Body of pancreas (tissue), 4 donors: Measurements from ENCODE around the gene SLC7A7. TPM values are rescaled to one million over a fixed set of nuclear protein-coding genes. Genes with fewer than 3 reads are reported as not detected.
"Not testable (repeated sequence)": the region's sequence is repeated elsewhere in the genome, so short reads cannot be mapped to it uniquely, and the experiment has no call there.

Experiments used
- ATAC-seq: fragments of 150-250 bp; one replicate; pipeline ENCODE4 v1.9.1; 2016
- DNase-seq, 4 donors: peaks; one replicate each; pipeline ENCODE4 v3.0.0-alpha.2; 2019
- H3K27ac ChIP-seq, 4 donors: fragments of 200-600 bp; sonication (generic); 1 replicate in 3 of 4; 2 replicates in 1 of 4; pipeline versions ENCODE4 v1.5.1 to v1.6.1; 2016 to 2019; ENCODE audit warnings: mild to moderate bottlenecking in 1 of 4, mixed read lengths in 1 of 4, moderate library complexity in 1 of 4
- H3K27me3 ChIP-seq, 2 donors: fragments of 200-600 bp; sonication (generic); one replicate each; pipeline ENCODE4 v1.6.0; 2016; ENCODE audit warnings: mild to moderate bottlenecking in 1 of 2
- H3K36me3 ChIP-seq, 2 donors: fragments of 200-600 bp; sonication (generic); replicated peaks in 1 of 2; 2 replicates each; pipeline ENCODE4 v1.5.1; 2016; ENCODE audit warnings: low read depth in 2 of 2; ENCODE audit not compliant: insufficient read depth in 1 of 2
- H3K4me1 ChIP-seq: fragments of 200-600 bp; sonication (generic); one replicate; pipeline ENCODE4 v1.6.0; 2016
- H3K4me3 ChIP-seq, 2 donors: fragments of 200-600 bp; sonication (generic); 1 replicate in 1 of 2; 2 replicates in 1 of 2; pipeline ENCODE4 v1.5.1; 2016 to 2019
- H3K9me3 ChIP-seq, 3 donors: fragments of 200-600 bp; sonication (generic); 1 replicate in 2 of 3; 2 replicates in 1 of 3; pipeline ENCODE4 v1.5.1; 2016
- CTCF ChIP-seq, 7 experiments: fragments of 450-650 bp in 4 of 7; fragments of 200-600 bp in 3 of 7; sonication (generic) in 3 of 7; IDR thresholded peaks; one replicate each; pipeline ENCODE4 v1.5.1; 2016 to 2019; ENCODE audit warnings: antibody characterized with exemption in 7 of 7
- POLR2A ChIP-seq, 3 donors: fragments of 450-650 bp; IDR thresholded peaks; one replicate each; pipeline ENCODE4 v1.6.1; 2016; ENCODE audit warnings: antibody characterized with exemption in 3 of 3, mild to moderate bottlenecking in 2 of 3
- WGBS, 2 donors: methylation state at CpG; one replicate each; pipeline ENCODE4 v1.1.5; 2017; 5-methylcytosine and 5-hydroxymethylcytosine counted together
- intact Hi-C: fragments of 100-400 bp; cut with DNase I; formaldehyde crosslinking; loops from one replicate; pipeline ENCODE4 v1.15.1; 2023
- total RNA-seq, 2 donors: library from RNA; depleted of rRNA; stranded (reverse); fragments of >200 nt; gene quantifications; one replicate each; pipeline ENCODE4 v1.1.0, GENCODE V29; 2016

Gene SLC7A7
- total RNA-seq, 2 donors from 2014 or later: 6.9 to 16.6 TPM

- DNase-seq: no peak
- whole genome bisulfite sequencing, 2 donors: 92 to 100% methylated on average over 1 of the region's 1 CpG
- peaks cover 12% of the 10 kb centered on the region for H3K4me1 ChIP-seq
- no peak for ATAC-seq
- H3K4me3 ChIP-seq: no peak overlapping the region
- H3K27me3 ChIP-seq: no peaks in the 10 kb centered on the region
- TF ChIP-seq POLR2A (IDR thresholded peaks at IDR 0.05): no peak
- intact Hi-C loops: no loop called here
- H3K36me3 ChIP-seq: no peaks in the 10 kb centered on the region
- peaks cover 0 to 9% (median 0%) of the 10 kb centered on the region in 3 donors for H3K9me3 ChIP-seq
- no peak overlapping the region for H3K27ac ChIP-seq
Observed at GRCh38 chr14:22761734-22762133, 53.5 kb downstream of the SLC7A7 start.

- intact Hi-C loops, ATAC-seq, H3K36me3 ChIP-seq, H3K4me1 ChIP-seq, H3K4me3 ChIP-seq, H3K27me3 ChIP-seq, H3K27ac ChIP-seq, DNase-seq, H3K9me3 ChIP-seq: not testable (repeated sequence)
- 90 to 97% methylated on average over 10 of the region's 10 CpGs for WGBS, 2 donors
Observed at GRCh38 chr14:22757972-22758650, 57.1 kb downstream of the SLC7A7 start.

- TF ChIP-seq CTCF (IDR thresholded peaks at IDR 0.05) (no peak), POLR2A (IDR thresholded peaks at IDR 0.05) (no peak)
- intact Hi-C loops: no loop called here
- DNase-seq (peak in 1 of 4 donors; percentile 24), ATAC-seq (no peak)
- Histone ChIP-seq H3K27ac (no peak overlapping the region), H3K9me3 (no peaks in the 10 kb centered on the region), H3K4me1 (no peaks in the 10 kb centered on the region), H3K27me3 (no peaks in the 10 kb centered on the region), H3K36me3 (no peaks in the 10 kb centered on the region), H3K4me3 (no peak overlapping the region)
- 48 to 63% methylated on average over 6 of the region's 6 CpGs for WGBS, 2 donors
Observed at GRCh38 chr14:22753586-22753985, 61.6 kb downstream of the SLC7A7 start.

- Histone ChIP-seq H3K27me3 (no peaks in the 10 kb centered on the region), H3K27ac (no peak overlapping the region), H3K36me3 (no peaks in the 10 kb centered on the region), H3K9me3 (no peaks in the 10 kb centered on the region), H3K4me3 (no peak overlapping the region), H3K4me1 (no peaks in the 10 kb centered on the region)
- TF ChIP-seq POLR2A (IDR thresholded peaks at IDR 0.05): no peak
- no peak for TF ChIP-seq CTCF (IDR thresholded peaks at IDR 0.05)
- DNase-seq: no peak
- no peak for ATAC-seq
- intact Hi-C loops: no loop called here
- WGBS, 2 donors: 73 to 81% methylated on average over 8 of the region's 8 CpGs
Observed at GRCh38 chr14:22752422-22752821, 62.8 kb downstream of the SLC7A7 start.

- no peak for TF ChIP-seq POLR2A (IDR thresholded peaks at IDR 0.05)
- TF ChIP-seq CTCF (IDR thresholded peaks at IDR 0.05): no peak
- no peaks in the 10 kb centered on the region for H3K9me3 ChIP-seq
- no peaks in the 10 kb centered on the region for H3K27me3 ChIP-seq
- WGBS, 2 donors: 31 to 34% methylated on average over 4 of the region's 4 CpGs
- no peaks in the 10 kb centered on the region for H3K36me3 ChIP-seq
- H3K27ac ChIP-seq: no peak overlapping the region
- H3K4me3 ChIP-seq: no peak overlapping the region
- DNase-seq: no peak
- H3K4me1 ChIP-seq: no peaks in the 10 kb centered on the region
- intact Hi-C loops: no loop called here
- ATAC-seq: no peak
Observed at GRCh38 chr14:22748631-22749068, 66.6 kb downstream of the SLC7A7 start.

- intact Hi-C loops: no loop called here
- DNase-seq: no peak
- ATAC-seq: no peak
Observed at GRCh38 chr14:22748206-22748605, 67.0 kb downstream of the SLC7A7 start.

More at GRCh38 chr14:22748206-22748605, 67.0 kb downstream of the SLC7A7 start:
- no peaks in the 10 kb centered on the region for H3K4me1 ChIP-seq
- H3K36me3 ChIP-seq: no peaks in the 10 kb centered on the region
- H3K27ac ChIP-seq: no peak overlapping the region
- no peak overlapping the region for H3K4me3 ChIP-seq
- no peaks in the 10 kb centered on the region for H3K9me3 ChIP-seq
- 84% methylated on average over 4 of the region's 4 CpGs for WGBS, 2 donors
- TF ChIP-seq POLR2A (IDR thresholded peaks at IDR 0.05) (no peak), CTCF (IDR thresholded peaks at IDR 0.05) (no peak)
- H3K27me3 ChIP-seq: no peaks in the 10 kb centered on the region
